ENCODE results near the gene C11orf68.

The C11orf68 gene

GRCh38 chr11:65898656-65899355, 20.1 kb downstream of the C11orf68 start:
- H3K36me3 ChIP-seq (replicated peaks in 1 of 2; ENCODE audit: control insufficient read depth in 2 of 2, insufficient read depth in 2 of 2, low read length in 2 of 2) = no peaks in the 10 kb centered on the region
- no peak overlapping the region for H2BK120ac ChIP-seq (ENCODE audit: low read depth, low read length)
- H3K79me1 ChIP-seq (ENCODE audit: low read depth, low read length) = no peaks in the 10 kb centered on the region
- no peak overlapping the region for H3K4me2 ChIP-seq (ENCODE audit: insufficient read depth, low read length, poor library complexity, severe bottlenecking)
- no peak overlapping the region for H2BK15ac ChIP-seq (ENCODE audit: low read length)
- H3K4ac ChIP-seq (ENCODE audit: low read length) = no peak overlapping the region
- H3K4me3 ChIP-seq (ENCODE audit: low read length in 2 of 2) = peak overlapping the region in 1 of 2 donors; percentile 53
- no CpG with 5 or more reads among the region's 28 CpGs for WGBS, 2 donors (ENCODE audit: extremely low coverage in 2 of 2, insufficient read length in 2 of 2, insufficient replicate concordance in 1 of 2)
- H3K18ac ChIP-seq (ENCODE audit: low read length) = peak overlapping the region; percentile 78
- H2BK5ac ChIP-seq (ENCODE audit: low read length) = no peak overlapping the region
- DNase-seq (ENCODE audit: low spot score) = no peak
- no peak overlapping the region for H3K9ac ChIP-seq (ENCODE audit: low read depth, low read length, poor library complexity)
- H4K91ac ChIP-seq (ENCODE audit: low read depth, low read length, poor library complexity) = no peak overlapping the region
- peaks cover 11 to 12% of the 10 kb centered on the region in 2 donors for H3K4me1 ChIP-seq (ENCODE audit: control insufficient read depth in 2 of 2, insufficient read depth in 1 of 2, low read depth in 1 of 2, low read length in 2 of 2)
- H4K8ac ChIP-seq (ENCODE audit: low read depth, low read length) = no peak overlapping the region
- no peak overlapping the region for H3K27ac ChIP-seq (replicated peaks; ENCODE audit: low read length)
- H2AK5ac ChIP-seq (ENCODE audit: low read depth, low read length) = peak overlapping the region; percentile 88
- peaks cover 0 to 2% of the 10 kb centered on the region in 2 donors for H3K9me3 ChIP-seq (replicated peaks in 1 of 2; ENCODE audit: control insufficient read depth in 2 of 2, insufficient read depth in 1 of 2, low read depth in 1 of 2, low read length in 2 of 2)
- H3K14ac ChIP-seq (ENCODE audit: low read length) = no peak overlapping the region
- peaks cover 20 to 53% (median 21%) of the 10 kb centered on the region in 3 experiments for H3K27me3 ChIP-seq (ENCODE audit: control insufficient read depth in 3 of 3, insufficient read depth in 3 of 3, low read depth in 1 of 3, low read length in 3 of 3)
- peak overlapping the region; percentile 96 for H3K23ac ChIP-seq (ENCODE audit: low read depth, low read length, poor library complexity)
- H2BK12ac ChIP-seq (ENCODE audit: low read length) = no peak overlapping the region
- peak overlapping the region; percentile 94 for H2AFZ ChIP-seq (ENCODE audit: low read length)

- Histone ChIP-seq H3K4ac (ENCODE audit: low read length) (no peak overlapping the region), H2BK5ac (ENCODE audit: low read length) (no peak overlapping the region), H3K4me1 (ENCODE audit: control insufficient read depth in 2 of 2, insufficient read depth in 1 of 2, low read depth in 1 of 2, low read length in 2 of 2) (peaks cover 9% of the 10 kb centered on the region in 2 donors), H3K14ac (ENCODE audit: low read length) (no peak overlapping the region), H2AK5ac (ENCODE audit: low read depth, low read length) (no peak overlapping the region), H3K4me3 (ENCODE audit: low read length in 2 of 2) (no peak overlapping the region), H2BK120ac (ENCODE audit: low read depth, low read length) (no peak overlapping the region), H3K27ac (replicated peaks; ENCODE audit: low read length) (no peak overlapping the region), H3K9me3 (replicated peaks in 1 of 2; ENCODE audit: control insufficient read depth in 2 of 2, insufficient read depth in 1 of 2, low read depth in 1 of 2, low read length in 2 of 2) (peaks cover 0 to 2% of the 10 kb centered on the region in 2 donors), H3K9ac (ENCODE audit: low read depth, low read length, poor library complexity) (no peak overlapping the region), H2AFZ (ENCODE audit: low read length) (no peak overlapping the region), H2BK15ac (ENCODE audit: low read length) (no peak overlapping the region), H2BK12ac (ENCODE audit: low read length) (no peak overlapping the region), H4K8ac (ENCODE audit: low read depth, low read length) (no peak overlapping the region), H3K36me3 (replicated peaks in 1 of 2; ENCODE audit: control insufficient read depth in 2 of 2, insufficient read depth in 2 of 2, low read length in 2 of 2) (no peaks in the 10 kb centered on the region), H3K4me2 (ENCODE audit: insufficient read depth, low read length, poor library complexity, severe bottlenecking) (no peak overlapping the region), H3K18ac (ENCODE audit: low read length) (no peak overlapping the region), H3K23ac (ENCODE audit: low read depth, low read length, poor library complexity) (no peak overlapping the region), H4K91ac (ENCODE audit: low read depth, low read length, poor library complexity) (no peak overlapping the region), H3K27me3 (ENCODE audit: control insufficient read depth in 3 of 3, insufficient read depth in 3 of 3, low read depth in 1 of 3, low read length in 3 of 3) (peaks cover 20 to 42% (median 21%) of the 10 kb centered on the region in 3 experiments), H3K79me1 (ENCODE audit: low read depth, low read length) (no peaks in the 10 kb centered on the region)
- no CpG with 5 or more reads among the region's 4 CpGs for WGBS, 2 donors (ENCODE audit: extremely low coverage in 2 of 2, insufficient read length in 2 of 2, insufficient replicate concordance in 1 of 2)
- no peak for DNase-seq (ENCODE audit: low spot score)
These were observed 21.8 kb downstream of the C11orf68 start for GRCh38 chr11:65897020-65897471.

- no peak overlapping the region for H3K18ac ChIP-seq (ENCODE audit: low read length)
- H2AFZ ChIP-seq (ENCODE audit: low read length) = no peak overlapping the region
- H3K23ac ChIP-seq (ENCODE audit: low read depth, low read length, poor library complexity) = no peak overlapping the region
- H3K79me1 ChIP-seq (ENCODE audit: low read depth, low read length) = no peaks in the 10 kb centered on the region
- H3K36me3 ChIP-seq (replicated peaks in 1 of 2; ENCODE audit: control insufficient read depth in 2 of 2, insufficient read depth in 2 of 2, low read length in 2 of 2) = no peaks in the 10 kb centered on the region
- WGBS, 2 donors (ENCODE audit: extremely low coverage in 2 of 2, insufficient read length in 2 of 2, insufficient replicate concordance in 1 of 2) = no CpG with 5 or more reads among the region's 14 CpGs
- H2BK12ac ChIP-seq (ENCODE audit: low read length) = no peak overlapping the region
- H4K91ac ChIP-seq (ENCODE audit: low read depth, low read length, poor library complexity) = no peak overlapping the region
- H3K27ac ChIP-seq (replicated peaks; ENCODE audit: low read length) = no peak overlapping the region
- peaks cover 14 to 15% of the 10 kb centered on the region in 2 donors for H3K4me1 ChIP-seq (ENCODE audit: control insufficient read depth in 2 of 2, insufficient read depth in 1 of 2, low read depth in 1 of 2, low read length in 2 of 2)
- H3K4me3 ChIP-seq (ENCODE audit: low read length in 2 of 2) = no peak overlapping the region
- no peak overlapping the region for H4K8ac ChIP-seq (ENCODE audit: low read depth, low read length)
- no peak overlapping the region for H2BK120ac ChIP-seq (ENCODE audit: low read depth, low read length)
- H3K27me3 ChIP-seq (ENCODE audit: control insufficient read depth in 3 of 3, insufficient read depth in 3 of 3, low read depth in 1 of 3, low read length in 3 of 3) = peaks cover 18 to 36% (median 21%) of the 10 kb centered on the region in 3 experiments
- H3K4me2 ChIP-seq (ENCODE audit: insufficient read depth, low read length, poor library complexity, severe bottlenecking) = no peak overlapping the region
- H3K9me3 ChIP-seq (replicated peaks in 1 of 2; ENCODE audit: control insufficient read depth in 2 of 2, insufficient read depth in 1 of 2, low read depth in 1 of 2, low read length in 2 of 2) = peaks cover 0 to 2% of the 10 kb centered on the region in 2 donors
- no peak overlapping the region for H3K14ac ChIP-seq (ENCODE audit: low read length)
- H2BK15ac ChIP-seq (ENCODE audit: low read length) = no peak overlapping the region
- peak overlapping the region; percentile 51 for H2AK5ac ChIP-seq (ENCODE audit: low read depth, low read length)
- H3K9ac ChIP-seq (ENCODE audit: low read depth, low read length, poor library complexity) = no peak overlapping the region
- H3K4ac ChIP-seq (ENCODE audit: low read length) = no peak overlapping the region
- no peak overlapping the region for H2BK5ac ChIP-seq (ENCODE audit: low read length)
- DNase-seq (ENCODE audit: low spot score) = no peak
These were observed 22.5 kb downstream of the C11orf68 start for GRCh38 chr11:65896034-65896999.
